MM.1S (cell line): ENCODE data around the gene MAPRE3.

Source experiments
- EZH2 ChIP-seq: fragments of 300-600 bp; sonication (generic); optimal IDR thresholded peaks from 2 replicates; pipeline ENCODE3; 2017; ENCODE audit warnings: low read depth, mild to moderate bottlenecking, antibody characterized with exemption, low read length, mixed read lengths
- TF ChIP-seq, protein P1 (sequence below): fragments of 300-600 bp; sonication (generic); IDR thresholded peaks from 2 replicates; pipeline ENCODE4 v1.5.1; 2016; ENCODE audit warnings: antibody characterized with exemption, low read length, mixed read lengths

- TF ChIP-seq, protein P1, sequence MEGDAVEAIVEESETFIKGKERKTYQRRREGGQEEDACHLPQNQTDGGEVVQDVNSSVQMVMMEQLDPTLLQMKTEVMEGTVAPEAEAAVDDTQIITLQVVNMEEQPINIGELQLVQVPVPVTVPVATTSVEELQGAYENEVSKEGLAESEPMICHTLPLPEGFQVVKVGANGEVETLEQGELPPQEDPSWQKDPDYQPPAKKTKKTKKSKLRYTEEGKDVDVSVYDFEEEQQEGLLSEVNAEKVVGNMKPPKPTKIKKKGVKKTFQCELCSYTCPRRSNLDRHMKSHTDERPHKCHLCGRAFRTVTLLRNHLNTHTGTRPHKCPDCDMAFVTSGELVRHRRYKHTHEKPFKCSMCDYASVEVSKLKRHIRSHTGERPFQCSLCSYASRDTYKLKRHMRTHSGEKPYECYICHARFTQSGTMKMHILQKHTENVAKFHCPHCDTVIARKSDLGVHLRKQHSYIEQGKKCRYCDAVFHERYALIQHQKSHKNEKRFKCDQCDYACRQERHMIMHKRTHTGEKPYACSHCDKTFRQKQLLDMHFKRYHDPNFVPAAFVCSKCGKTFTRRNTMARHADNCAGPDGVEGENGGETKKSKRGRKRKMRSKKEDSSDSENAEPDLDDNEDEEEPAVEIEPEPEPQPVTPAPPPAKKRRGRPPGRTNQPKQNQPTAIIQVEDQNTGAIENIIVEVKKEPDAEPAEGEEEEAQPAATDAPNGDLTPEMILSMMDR = no peak
- TF ChIP-seq EZH2 = no peak
These were observed 5.8 kb downstream of the MAPRE3 start for GRCh38 chr2:26976237-26976636.
